ENCODE results near the gene PDE6C. TPM values are rescaled to one million over a fixed set of nuclear protein-coding genes. Genes with fewer than 3 reads are reported as not detected.

PDE6C gene
- total RNA-seq, 1 experiment from 2014 or later: not detected

DNA sequence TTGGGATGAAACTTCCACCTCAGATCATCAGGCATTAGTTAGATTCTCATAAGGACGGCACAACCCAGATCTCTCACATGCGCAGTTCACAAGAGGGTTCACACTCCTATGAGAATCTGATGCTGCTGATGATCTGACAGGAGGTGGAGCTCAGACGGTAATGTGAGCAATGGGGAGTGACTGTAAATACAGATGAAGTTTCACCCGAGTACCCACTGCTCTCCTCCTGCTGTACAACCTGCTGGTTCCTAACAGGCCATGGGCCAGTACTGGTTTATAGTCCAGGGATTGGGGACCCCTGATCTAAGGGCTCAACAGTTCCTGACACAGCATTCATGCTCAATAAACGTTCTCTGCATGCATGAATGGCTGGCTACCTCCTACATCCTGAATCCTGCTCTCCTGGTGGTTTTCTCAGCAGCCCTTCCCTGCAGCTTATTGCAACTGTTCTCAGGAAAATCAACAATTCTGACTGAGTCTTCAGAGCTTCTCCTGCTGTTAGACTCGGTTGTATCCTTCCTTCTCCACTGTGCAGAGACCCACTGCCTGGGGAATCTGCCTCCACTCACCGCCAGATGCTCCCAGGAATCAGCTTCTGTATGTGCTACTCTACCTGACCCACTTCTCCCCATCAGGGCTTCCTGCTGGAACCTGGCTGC, 17.4 kb downstream of the PDE6C start:
- no peak for ATAC-seq
- H3K27me3 Mint-ChIP-seq (ENCODE audit: low read depth): peaks cover 4% of the 10 kb centered on the region; the same call in 1 of the 2 replicates
- POLR2A ChIA-PET: interaction anchor here (0.6 kb wide), 1 partner anchor 312 kb away, joined by 3 read pairs; no protein-coding TSS in a partner anchor
- peaks cover 16% of the 10 kb centered on the region for H3K4me1 Mint-ChIP-seq
- CTCF ChIA-PET: interaction anchor here (0.6 to 1.4 kb wide), 3 partner anchors 75 to 273 kb away, joined by 3 to 4 read pairs (median 3); no protein-coding TSS in a partner anchor
- DNase-seq (ENCODE audit: low spot score): no peak
- no peak overlapping the region for H3K27ac Mint-ChIP-seq
- no peaks in the 10 kb centered on the region for H3K9me3 Mint-ChIP-seq
- no peak overlapping the region for H3K4me3 Mint-ChIP-seq
- no peak for TF ChIP-seq ETV6 (CRISPR knock-in tag; IDR thresholded peaks at IDR 0.05)
- TF ChIP-seq GABPB1 (CRISPR knock-in tag; IDR thresholded peaks at IDR 0.05): no peak
- TF ChIP-seq GRHL2 (CRISPR knock-in tag; IDR thresholded peaks at IDR 0.05; ENCODE audit: insufficient replicate concordance, severe bottlenecking): no peak
- no peak for TF ChIP-seq ELF4 (CRISPR knock-in tag; IDR thresholded peaks at IDR 0.05; ENCODE audit: low read depth)
- TF ChIP-seq KAT7 (CRISPR knock-in tag; IDR thresholded peaks at IDR 0.05; ENCODE audit: borderline replicate concordance): no peak
- no peak for TF ChIP-seq MXD4 (CRISPR knock-in tag; IDR thresholded peaks at IDR 0.05; ENCODE audit: borderline replicate concordance)
- H3K36me3 Mint-ChIP-seq: no peaks in the 10 kb centered on the region

GRCh38 chr10:93630625-93631557, 18.6 kb downstream of the PDE6C start:
- ATAC-seq (no peak), DNase-seq (ENCODE audit: low spot score) (no peak)
- H3K27ac Mint-ChIP-seq: no peak overlapping the region
- ChIA-PET CTCF (interaction anchor here (0.6 kb wide), 2 partner anchors 169 to 274 kb away, joined by 3 read pairs; no protein-coding TSS in a partner anchor), POLR2A (no interaction called here)
- H3K4me1 Mint-ChIP-seq: peaks cover 19% of the 10 kb centered on the region
- H3K4me3 Mint-ChIP-seq: no peak overlapping the region
- no peaks in the 10 kb centered on the region for H3K36me3 Mint-ChIP-seq
- peaks cover 4% of the 10 kb centered on the region; the same call in 1 of the 2 replicates for H3K27me3 Mint-ChIP-seq (ENCODE audit: low read depth)
- no peaks in the 10 kb centered on the region; the same call in 1 of the 2 replicates for H3K9me3 Mint-ChIP-seq
- no peak for TF ChIP-seq ATF2 (CRISPR knock-in tag; IDR thresholded peaks at IDR 0.05; ENCODE audit: borderline replicate concordance, low read depth)

DNA sequence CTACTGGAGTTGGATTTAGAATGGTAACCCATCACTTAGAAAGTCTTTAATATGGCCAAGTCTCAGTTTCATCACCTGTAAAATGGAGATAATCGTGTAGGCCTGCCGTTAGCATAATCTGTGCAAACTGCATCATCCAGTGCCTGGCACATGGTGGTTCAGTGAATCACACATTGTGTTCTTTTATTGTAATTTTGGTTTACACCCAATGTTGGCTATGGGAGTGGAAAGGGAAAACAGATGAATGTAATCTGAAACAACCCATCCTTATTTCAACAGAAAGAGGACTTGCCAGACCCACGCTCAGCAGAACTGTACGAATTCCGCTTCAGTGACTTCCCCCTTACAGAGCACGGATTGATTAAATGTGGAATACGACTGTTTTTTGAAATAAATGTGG, 27.5 kb downstream of the PDE6C start:
- ChIA-PET POLR2A (no interaction called here), CTCF (no interaction called here)
- no peak overlapping the region for H3K4me3 Mint-ChIP-seq
- H3K27me3 Mint-ChIP-seq (ENCODE audit: low read depth): no peaks in the 10 kb centered on the region
- no peak overlapping the region for H3K27ac Mint-ChIP-seq
- H3K4me1 Mint-ChIP-seq: 0 out of 2 replicates have a peak, but pooled peaks cover 3% of the 10 kb centered on the region
- ATAC-seq (no peak), DNase-seq (ENCODE audit: low spot score) (no peak)
- H3K36me3 Mint-ChIP-seq: no peaks in the 10 kb centered on the region
- H3K9me3 Mint-ChIP-seq: no peaks in the 10 kb centered on the region; the same call in 1 of the 2 replicates
- no peak for TF ChIP-seq ZNF416 (CRISPR knock-in tag; IDR thresholded peaks at IDR 0.05)

DNA sequence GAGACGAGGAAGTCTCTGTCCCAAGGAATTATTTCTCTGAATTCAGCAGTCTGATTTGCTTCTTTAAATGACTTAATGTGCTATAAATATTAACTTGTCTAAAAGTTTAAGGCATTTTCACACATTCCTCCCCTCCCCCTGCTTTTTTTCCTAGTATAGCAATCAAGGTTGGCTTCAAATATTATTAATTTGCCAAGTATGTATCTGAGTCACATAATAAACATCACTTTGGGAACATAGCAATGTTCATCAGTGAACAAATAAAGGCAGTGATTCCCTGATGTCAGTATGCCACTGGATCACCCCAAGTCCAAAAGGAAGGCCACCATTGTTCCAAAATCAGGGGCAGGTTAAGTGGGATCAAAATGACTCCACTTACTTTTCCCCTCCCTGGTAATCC, 40.5 kb downstream of the PDE6C start:
- Mint-ChIP-seq H3K4me3 (no peak overlapping the region), H3K27me3 (ENCODE audit: low read depth) (no peaks in the 10 kb centered on the region; the same call in 1 of the 2 replicates), H3K36me3 (no peaks in the 10 kb centered on the region), H3K4me1 (no peaks in the 10 kb centered on the region), H3K9me3 (no peaks in the 10 kb centered on the region), H3K27ac (no peak overlapping the region)
- POLR2A ChIA-PET: no interaction called here
- TF ChIP-seq OVOL2 (CRISPR knock-in tag; IDR thresholded peaks at IDR 0.05; ENCODE audit: borderline replicate concordance) (no peak), EMX1 (CRISPR knock-in tag; IDR thresholded peaks at IDR 0.05) (no peak), SMAD4 (CRISPR knock-in tag; IDR thresholded peaks at IDR 0.05) (no peak), CBFB (CRISPR knock-in tag; IDR thresholded peaks at IDR 0.05; ENCODE audit: low read depth) (no peak)
- DNase-seq (ENCODE audit: low spot score) (no peak), ATAC-seq (no peak)
- CTCF ChIA-PET: no interaction called here

DNA sequence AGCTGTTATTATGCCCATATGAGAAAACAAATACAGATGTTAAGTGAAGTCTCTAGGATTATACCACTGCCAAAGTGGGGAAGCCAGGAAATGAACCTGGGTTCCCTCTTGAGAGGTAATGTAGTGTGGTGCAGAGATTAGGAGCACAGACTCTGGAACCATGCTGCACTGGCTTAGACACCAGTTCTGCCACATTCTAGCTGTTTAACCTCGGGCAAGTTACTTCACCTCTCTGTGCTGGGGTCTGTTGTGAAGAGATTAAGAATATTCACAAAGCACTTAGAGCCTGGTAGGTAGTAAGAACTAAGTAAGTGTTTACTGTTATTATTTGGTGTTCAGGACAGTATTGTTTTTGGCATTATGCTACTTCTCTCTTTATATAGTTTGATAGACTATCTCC, 41.9 kb downstream of the PDE6C start:
- Mint-ChIP-seq H3K27me3 (ENCODE audit: low read depth) (no peaks in the 10 kb centered on the region; the same call in 1 of the 2 replicates), H3K9me3 (no peaks in the 10 kb centered on the region), H3K4me3 (no peak overlapping the region), H3K4me1 (no peaks in the 10 kb centered on the region), H3K27ac (no peak overlapping the region), H3K36me3 (no peaks in the 10 kb centered on the region)
- CTCF ChIA-PET: no interaction called here
- DNase-seq (ENCODE audit: low spot score) (no peak), ATAC-seq (no peak)
- POLR2A ChIA-PET: no interaction called here
- TF ChIP-seq, protein P1, sequence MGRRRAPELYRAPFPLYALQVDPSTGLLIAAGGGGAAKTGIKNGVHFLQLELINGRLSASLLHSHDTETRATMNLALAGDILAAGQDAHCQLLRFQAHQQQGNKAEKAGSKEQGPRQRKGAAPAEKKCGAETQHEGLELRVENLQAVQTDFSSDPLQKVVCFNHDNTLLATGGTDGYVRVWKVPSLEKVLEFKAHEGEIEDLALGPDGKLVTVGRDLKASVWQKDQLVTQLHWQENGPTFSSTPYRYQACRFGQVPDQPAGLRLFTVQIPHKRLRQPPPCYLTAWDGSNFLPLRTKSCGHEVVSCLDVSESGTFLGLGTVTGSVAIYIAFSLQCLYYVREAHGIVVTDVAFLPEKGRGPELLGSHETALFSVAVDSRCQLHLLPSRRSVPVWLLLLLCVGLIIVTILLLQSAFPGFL (CRISPR knock-in tag; IDR thresholded peaks at IDR 0.05; ENCODE audit: borderline replicate concordance): no peak
- TF ChIP-seq ZNF416 (CRISPR knock-in tag; IDR thresholded peaks at IDR 0.05) (no peak), CREB1 (CRISPR knock-in tag; IDR thresholded peaks at IDR 0.05) (no peak), ZSCAN18 (CRISPR knock-in tag; IDR thresholded peaks at IDR 0.05) (no peak), STAT6 (CRISPR knock-in tag; conservative IDR thresholded peaks at IDR 0.05; ENCODE audit: low read depth) (no peak)
